BE2C (cell line): ENCODE results near the gene SEMA5B.

Experiments
- DNase-seq: peaks from one replicate; pipeline ENCODE4 v3.0.0-alpha.2; 2020
- H3K27me3 ChIP-seq: fragments of 250-450 bp; sonication (Bioruptor Pico); 2 replicates; pipeline ENCODE4 v1.5.1; 2020; ENCODE audit warnings: mild to moderate bottlenecking
- H3K36me3 ChIP-seq: fragments of 250-450 bp; sonication (Bioruptor Pico); 2 replicates; pipeline ENCODE4 v1.5.1; 2020; ENCODE audit warnings: mild to moderate bottlenecking
- H3K4me1 ChIP-seq: fragments of 250-450 bp; sonication (Bioruptor Pico); 2 replicates; pipeline ENCODE4 v1.5.1; 2020
- H3K4me3 ChIP-seq: 2 replicates; pipeline ENCODE4 v1.5.1; 2011; ENCODE audit warnings: low read depth, low read length
- H3K9me3 ChIP-seq: fragments of 250-450 bp; sonication (Bioruptor Pico); 2 replicates; pipeline ENCODE4 v1.5.1; 2020
- CTCF ChIP-seq: IDR thresholded peaks from 2 replicates; pipeline ENCODE4 v1.5.1; 2012; ENCODE audit warnings: mild to moderate bottlenecking, low read depth, low read length

The SEMA5B gene

DNA sequence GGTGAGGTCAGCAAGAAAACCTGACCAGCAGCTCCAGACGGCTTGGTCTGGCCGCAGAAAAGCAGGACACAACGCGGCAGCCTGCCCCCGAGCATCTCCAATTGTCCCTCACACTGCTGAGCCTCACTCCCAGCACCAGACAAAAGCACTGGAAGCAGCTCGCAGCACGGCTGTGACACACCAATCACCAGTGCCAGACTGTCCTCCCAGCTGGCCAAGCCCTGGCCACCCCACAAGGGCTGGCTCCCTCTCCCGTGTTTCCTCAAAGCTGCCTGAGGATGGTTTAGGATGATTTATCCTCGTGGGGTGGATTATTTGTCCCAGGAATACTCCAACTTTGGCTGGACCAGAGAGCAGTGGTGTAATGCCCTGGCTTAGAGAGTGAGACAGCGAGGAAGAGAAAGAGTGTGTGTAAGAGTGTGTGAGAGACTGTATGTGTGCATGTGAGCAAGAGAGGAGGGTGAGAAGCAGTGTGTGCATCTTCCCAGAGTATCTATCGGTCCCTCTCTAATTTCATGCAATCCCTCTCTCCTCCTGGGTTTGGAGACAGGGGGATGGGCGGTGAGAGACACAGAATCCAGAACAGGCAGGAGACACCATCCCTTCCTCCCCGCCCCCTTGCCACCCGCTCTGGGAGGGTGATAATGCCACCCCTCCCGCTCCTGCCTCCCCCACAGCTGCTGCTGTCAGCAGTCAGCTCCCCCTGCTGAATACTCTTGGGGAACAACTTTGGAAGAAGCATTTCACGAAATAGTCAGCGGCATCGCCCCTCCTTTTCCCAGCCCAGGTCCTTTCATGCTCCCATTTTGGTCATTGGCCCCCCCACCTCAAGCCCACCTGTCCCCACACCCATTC lies 34.2 kb downstream of the SEMA5B start:
- H3K9me3 ChIP-seq: no peaks in the 10 kb centered on the region
- H3K4me1 ChIP-seq: peaks cover 21% of the 10 kb centered on the region
- DNase-seq: no peak
- 0 out of 2 replicates have a peak overlapping the region, but pooled peaks have one; percentile 3 for H3K4me3 ChIP-seq
- H3K27me3 ChIP-seq: peaks cover 34% of the 10 kb centered on the region
- no peaks in the 10 kb centered on the region; the same call in 1 of the 2 replicates for H3K36me3 ChIP-seq
- no peak for TF ChIP-seq CTCF

- Histone ChIP-seq H3K4me3 (peak overlapping the region; percentile 10; the same call in 1 of the 2 replicates), H3K4me1 (peaks cover 22% of the 10 kb centered on the region), H3K27me3 (peaks cover 34% of the 10 kb centered on the region), H3K36me3 (no peaks in the 10 kb centered on the region; the same call in 1 of the 2 replicates), H3K9me3 (no peaks in the 10 kb centered on the region)
- DNase-seq: peak; percentile 42
- TF ChIP-seq CTCF: no peak
Measured at GRCh38 chr3:122992676-122993075, 34.9 kb downstream of the SEMA5B start.

DNA sequence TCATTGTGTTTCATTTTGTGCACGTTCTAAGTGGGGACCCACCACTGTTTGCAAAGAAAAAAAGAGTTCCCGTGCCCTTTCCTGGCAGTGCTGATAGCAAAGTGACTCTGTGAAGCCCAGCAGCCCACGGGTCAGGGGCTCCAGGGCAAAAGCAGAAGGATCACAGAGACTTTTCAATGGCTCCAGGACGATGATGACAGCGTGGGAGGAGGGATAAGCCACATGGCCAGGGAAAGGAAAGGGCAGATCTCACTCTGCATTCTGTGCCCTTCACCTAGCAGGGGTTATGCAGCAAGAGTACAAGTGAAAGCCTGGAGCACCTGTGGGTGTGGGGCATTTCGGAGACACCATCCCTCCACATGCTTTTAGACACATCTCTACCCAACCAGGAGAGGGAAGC lies 35.4 kb downstream of the SEMA5B start:
- TF ChIP-seq CTCF: no peak
- peaks cover 34% of the 10 kb centered on the region for H3K27me3 ChIP-seq

GRCh38 chr3:122991236-122991985 lies 36.2 kb downstream of the SEMA5B start:
- Histone ChIP-seq H3K9me3 (no peaks in the 10 kb centered on the region), H3K36me3 (no peaks in the 10 kb centered on the region; the same call in 1 of the 2 replicates), H3K4me3 (peak overlapping the region; percentile 23; the same call in 1 of the 2 replicates), H3K4me1 (peaks cover 22% of the 10 kb centered on the region), H3K27me3 (peaks cover 34% of the 10 kb centered on the region)
- TF ChIP-seq CTCF: no peak
- no peak for DNase-seq

More for the DNA sequence above, 35.4 kb downstream of the SEMA5B start:
- Histone ChIP-seq H3K9me3 (no peaks in the 10 kb centered on the region), H3K36me3 (no peaks in the 10 kb centered on the region; the same call in 1 of the 2 replicates), H3K4me3 (peak overlapping the region; percentile 23; the same call in 1 of the 2 replicates), H3K4me1 (peaks cover 22% of the 10 kb centered on the region)
- DNase-seq: no peak

DNA sequence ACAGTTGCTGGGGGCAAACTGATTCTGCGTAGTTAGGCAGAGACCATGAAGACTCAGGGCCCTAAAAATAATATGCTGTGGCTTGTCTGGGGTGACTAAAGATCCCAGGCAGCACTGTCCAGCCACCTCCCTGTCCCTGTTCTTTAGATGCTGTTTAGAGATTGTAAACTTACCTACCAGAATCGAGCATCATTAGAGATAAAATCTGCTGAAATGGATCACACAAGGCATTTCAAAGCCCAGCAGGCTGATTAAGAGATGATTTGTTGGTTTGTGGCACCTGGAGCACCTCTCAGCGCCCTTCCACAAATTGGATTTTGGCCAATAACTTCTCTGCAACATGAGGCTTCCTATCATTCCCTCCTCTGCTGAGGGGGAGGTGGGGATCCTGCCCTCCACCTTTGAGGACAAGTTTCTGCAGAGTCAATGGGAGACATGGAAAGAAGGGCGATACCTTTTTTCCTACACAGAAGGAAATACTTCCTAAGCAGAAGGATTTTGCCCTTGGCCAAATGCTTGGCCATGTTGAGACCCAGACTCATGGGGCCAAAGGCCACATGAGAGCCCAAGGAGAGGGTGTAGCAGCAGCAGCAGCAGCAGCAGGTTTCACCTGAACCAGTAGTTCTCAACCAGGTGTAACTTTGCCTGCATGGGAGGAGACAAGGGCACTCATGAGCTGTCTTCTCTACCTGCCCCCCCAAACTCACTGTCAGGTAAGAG lies 37.5 kb downstream of the SEMA5B start:
- peaks cover 34% of the 10 kb centered on the region for H3K27me3 ChIP-seq
- DNase-seq: no peak
- no peak for TF ChIP-seq CTCF
- no peak overlapping the region for H3K4me3 ChIP-seq
- H3K36me3 ChIP-seq: no peaks in the 10 kb centered on the region
- H3K9me3 ChIP-seq: no peaks in the 10 kb centered on the region
- peaks cover 17% of the 10 kb centered on the region for H3K4me1 ChIP-seq
